ENCODE data around the gene TAF9.

Gene TAF9

DNA sequence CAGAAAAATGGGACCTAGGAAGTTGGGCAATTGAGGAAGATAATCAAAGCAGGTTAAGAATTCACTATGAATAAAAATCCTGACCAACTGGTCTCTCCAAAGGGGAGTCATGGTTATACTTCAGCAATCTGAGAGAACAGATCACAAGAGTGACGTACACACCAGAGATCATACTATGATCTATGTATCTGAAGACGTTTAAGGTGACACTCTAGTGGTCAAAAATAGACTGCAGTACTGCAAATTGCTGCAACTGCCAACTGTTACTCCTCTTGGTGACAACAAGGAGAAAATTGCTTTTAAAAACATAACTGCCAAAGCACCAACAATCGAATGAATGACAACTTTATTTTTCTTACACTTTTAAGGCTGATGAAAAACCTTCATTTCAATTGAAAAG, 4.9 kb downstream of the TAF9 start:
- TF ChIP-seq CEBPB (IDR thresholded peaks at IDR 0.05) (no peak), TCF12 (IDR thresholded peaks at IDR 0.05; ENCODE audit: low read depth) (no peak), ZBTB7A (IDR thresholded peaks at IDR 0.05; ENCODE audit: low read depth) (no peak), EGR1 (IDR thresholded peaks at IDR 0.05) (no peak), FOXM1 (IDR thresholded peaks at IDR 0.05; ENCODE audit: borderline replicate concordance, low read depth) (no peak), TEAD4 (IDR thresholded peaks at IDR 0.05) (no peak), RAD21 (IDR thresholded peaks at IDR 0.05; ENCODE audit: low read depth) (no peak), YY1 (IDR thresholded peaks at IDR 0.05; ENCODE audit: low read depth) (no peak), TAF1 (IDR thresholded peaks at IDR 0.05; ENCODE audit: low read depth) (no peak)
- TF ChIP-seq, protein P1, sequence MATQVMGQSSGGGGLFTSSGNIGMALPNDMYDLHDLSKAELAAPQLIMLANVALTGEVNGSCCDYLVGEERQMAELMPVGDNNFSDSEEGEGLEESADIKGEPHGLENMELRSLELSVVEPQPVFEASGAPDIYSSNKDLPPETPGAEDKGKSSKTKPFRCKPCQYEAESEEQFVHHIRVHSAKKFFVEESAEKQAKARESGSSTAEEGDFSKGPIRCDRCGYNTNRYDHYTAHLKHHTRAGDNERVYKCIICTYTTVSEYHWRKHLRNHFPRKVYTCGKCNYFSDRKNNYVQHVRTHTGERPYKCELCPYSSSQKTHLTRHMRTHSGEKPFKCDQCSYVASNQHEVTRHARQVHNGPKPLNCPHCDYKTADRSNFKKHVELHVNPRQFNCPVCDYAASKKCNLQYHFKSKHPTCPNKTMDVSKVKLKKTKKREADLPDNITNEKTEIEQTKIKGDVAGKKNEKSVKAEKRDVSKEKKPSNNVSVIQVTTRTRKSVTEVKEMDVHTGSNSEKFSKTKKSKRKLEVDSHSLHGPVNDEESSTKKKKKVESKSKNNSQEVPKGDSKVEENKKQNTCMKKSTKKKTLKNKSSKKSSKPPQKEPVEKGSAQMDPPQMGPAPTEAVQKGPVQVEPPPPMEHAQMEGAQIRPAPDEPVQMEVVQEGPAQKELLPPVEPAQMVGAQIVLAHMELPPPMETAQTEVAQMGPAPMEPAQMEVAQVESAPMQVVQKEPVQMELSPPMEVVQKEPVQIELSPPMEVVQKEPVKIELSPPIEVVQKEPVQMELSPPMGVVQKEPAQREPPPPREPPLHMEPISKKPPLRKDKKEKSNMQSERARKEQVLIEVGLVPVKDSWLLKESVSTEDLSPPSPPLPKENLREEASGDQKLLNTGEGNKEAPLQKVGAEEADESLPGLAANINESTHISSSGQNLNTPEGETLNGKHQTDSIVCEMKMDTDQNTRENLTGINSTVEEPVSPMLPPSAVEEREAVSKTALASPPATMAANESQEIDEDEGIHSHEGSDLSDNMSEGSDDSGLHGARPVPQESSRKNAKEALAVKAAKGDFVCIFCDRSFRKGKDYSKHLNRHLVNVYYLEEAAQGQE (IDR thresholded peaks at IDR 0.05; ENCODE audit: low read depth): no peak
- TF ChIP-seq, protein P2, sequence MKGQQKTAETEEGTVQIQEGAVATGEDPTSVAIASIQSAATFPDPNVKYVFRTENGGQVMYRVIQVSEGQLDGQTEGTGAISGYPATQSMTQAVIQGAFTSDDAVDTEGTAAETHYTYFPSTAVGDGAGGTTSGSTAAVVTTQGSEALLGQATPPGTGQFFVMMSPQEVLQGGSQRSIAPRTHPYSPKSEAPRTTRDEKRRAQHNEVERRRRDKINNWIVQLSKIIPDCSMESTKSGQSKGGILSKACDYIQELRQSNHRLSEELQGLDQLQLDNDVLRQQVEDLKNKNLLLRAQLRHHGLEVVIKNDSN (IDR thresholded peaks at IDR 0.05): no peak
- TF ChIP-seq, protein P3, sequence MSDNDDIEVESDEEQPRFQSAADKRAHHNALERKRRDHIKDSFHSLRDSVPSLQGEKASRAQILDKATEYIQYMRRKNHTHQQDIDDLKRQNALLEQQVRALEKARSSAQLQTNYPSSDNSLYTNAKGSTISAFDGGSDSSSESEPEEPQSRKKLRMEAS (IDR thresholded peaks at IDR 0.05): no peak

DNA sequence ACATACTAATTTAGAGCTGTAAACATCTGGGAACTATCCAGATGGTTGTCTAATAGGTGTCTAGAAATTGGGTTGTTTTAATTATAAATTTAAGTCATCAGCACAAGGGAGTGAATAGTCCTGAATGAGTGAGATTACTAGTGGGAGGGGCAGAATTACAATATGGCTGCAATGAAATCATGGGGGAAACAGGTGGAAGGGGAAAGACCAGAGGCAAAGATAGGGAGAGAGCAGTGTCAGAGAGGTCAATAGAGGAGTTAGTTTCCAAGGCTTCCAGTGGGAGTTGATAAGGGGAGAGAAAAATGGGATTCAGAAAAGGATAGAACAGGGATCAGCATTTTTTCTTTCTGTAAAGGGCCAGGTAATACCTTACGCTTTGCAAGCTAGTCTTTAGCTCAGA, 8.9 kb downstream of the TAF9 start:
- TF ChIP-seq CREB1 (IDR thresholded peaks at IDR 0.05; ENCODE audit: low read depth) (no peak), YY1 (IDR thresholded peaks at IDR 0.05; ENCODE audit: low read depth) (no peak), NFIC (IDR thresholded peaks at IDR 0.05) (no peak), EP300 (IDR thresholded peaks at IDR 0.05; ENCODE audit: borderline replicate concordance) (no peak), RAD21 (IDR thresholded peaks at IDR 0.05; ENCODE audit: low read depth) (no peak), CEBPB (IDR thresholded peaks at IDR 0.05) (no peak), ZBTB7A (IDR thresholded peaks at IDR 0.05; ENCODE audit: low read depth) (no peak), EGR1 (IDR thresholded peaks at IDR 0.05) (no peak), TAF1 (IDR thresholded peaks at IDR 0.05; ENCODE audit: low read depth) (no peak), TCF12 (IDR thresholded peaks at IDR 0.05; ENCODE audit: low read depth) (no peak), FOXM1 (IDR thresholded peaks at IDR 0.05; ENCODE audit: borderline replicate concordance, low read depth) (no peak), TEAD4 (IDR thresholded peaks at IDR 0.05) (no peak)
- TF ChIP-seq, protein P3 (IDR thresholded peaks at IDR 0.05): no peak
- TF ChIP-seq, protein P1 (IDR thresholded peaks at IDR 0.05; ENCODE audit: low read depth): no peak
- TF ChIP-seq, protein P2 (IDR thresholded peaks at IDR 0.05): no peak

DNA sequence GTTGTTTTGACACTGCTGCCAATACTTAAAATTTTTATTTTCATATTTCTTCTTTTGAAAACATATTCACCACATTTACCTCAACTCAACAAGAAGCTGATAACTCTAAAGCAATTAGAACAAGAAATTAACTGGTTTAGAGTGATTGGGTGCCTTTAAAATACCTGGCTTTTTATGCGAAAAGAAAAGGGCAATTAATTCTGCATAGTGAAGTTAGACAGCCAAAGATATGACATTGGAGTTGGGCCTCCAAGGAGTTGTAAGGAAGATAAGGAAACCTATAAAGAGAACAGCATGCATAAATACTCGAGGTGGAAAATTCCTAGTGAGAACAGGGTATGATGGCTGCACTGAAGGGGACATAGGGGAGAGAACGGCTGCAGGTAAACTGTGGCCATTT, 9.6 kb downstream of the TAF9 start:
- no peak for TF ChIP-seq CREB1 (IDR thresholded peaks at IDR 0.05; ENCODE audit: low read depth)
- no peak for TF ChIP-seq RAD21 (IDR thresholded peaks at IDR 0.05; ENCODE audit: low read depth)
- no peak for TF ChIP-seq EGR1 (IDR thresholded peaks at IDR 0.05)
- TF ChIP-seq TEAD4 (IDR thresholded peaks at IDR 0.05): no peak
- no peak for TF ChIP-seq TAF1 (IDR thresholded peaks at IDR 0.05; ENCODE audit: low read depth)
- no peak for TF ChIP-seq TCF12 (IDR thresholded peaks at IDR 0.05; ENCODE audit: low read depth)
- TF ChIP-seq NFIC (IDR thresholded peaks at IDR 0.05): no peak

DNA sequence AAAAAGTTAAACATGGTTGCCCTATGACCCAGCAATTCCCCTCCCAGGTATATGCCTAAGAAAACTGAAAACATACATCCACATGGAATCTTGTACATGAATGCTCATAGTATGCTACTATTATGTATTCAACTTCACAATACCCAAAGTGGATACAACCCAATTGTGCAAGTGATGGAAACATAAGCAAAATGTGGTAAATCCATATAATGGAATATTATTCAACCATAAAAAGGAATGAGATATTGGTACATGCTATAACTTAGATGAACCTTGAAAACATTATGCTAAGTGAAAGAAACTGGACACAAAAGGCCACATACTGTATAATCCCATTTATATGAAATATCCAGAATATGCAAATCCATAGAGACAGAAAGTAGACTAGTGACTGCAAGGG, 18.7 kb downstream of the TAF9 start:
- TF ChIP-seq CREB1 (IDR thresholded peaks at IDR 0.05; ENCODE audit: low read depth) (no peak), RAD21 (IDR thresholded peaks at IDR 0.05; ENCODE audit: low read depth) (no peak)

DNA sequence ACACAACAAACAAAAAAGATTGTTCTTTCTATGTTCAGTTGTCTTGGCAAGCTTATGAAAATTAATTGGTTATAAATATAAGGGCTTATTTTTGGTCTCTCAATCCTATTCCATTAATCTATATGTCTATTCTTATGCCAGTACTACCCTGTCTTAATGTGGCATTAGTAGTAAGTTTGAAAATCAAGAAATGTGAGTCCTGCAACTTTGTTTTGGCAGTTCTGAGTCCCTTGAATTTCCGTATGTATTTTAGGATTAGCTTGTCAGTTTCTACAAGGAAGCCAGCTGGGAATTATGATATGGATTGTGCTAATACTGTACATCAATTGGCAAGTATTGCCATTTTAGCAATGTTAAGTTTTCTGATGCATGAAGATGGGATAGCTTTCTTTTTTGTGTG, 26.2 kb downstream of the TAF9 start:
- TF ChIP-seq EP300 (IDR thresholded peaks at IDR 0.05; ENCODE audit: borderline replicate concordance) (no peak), NFIC (IDR thresholded peaks at IDR 0.05) (no peak), CREB1 (IDR thresholded peaks at IDR 0.05; ENCODE audit: low read depth) (no peak), TEAD4 (IDR thresholded peaks at IDR 0.05) (no peak), TAF1 (IDR thresholded peaks at IDR 0.05; ENCODE audit: low read depth) (no peak), RAD21 (IDR thresholded peaks at IDR 0.05; ENCODE audit: low read depth) (no peak), EGR1 (IDR thresholded peaks at IDR 0.05) (no peak)
- TF ChIP-seq, protein P3 (IDR thresholded peaks at IDR 0.05): no peak
- TF ChIP-seq, protein P1 (IDR thresholded peaks at IDR 0.05; ENCODE audit: low read depth): no peak

Data from Ishikawa (cell line).